ENCODE measurements around the gene SLIT3.

The SLIT3 gene

DNA sequence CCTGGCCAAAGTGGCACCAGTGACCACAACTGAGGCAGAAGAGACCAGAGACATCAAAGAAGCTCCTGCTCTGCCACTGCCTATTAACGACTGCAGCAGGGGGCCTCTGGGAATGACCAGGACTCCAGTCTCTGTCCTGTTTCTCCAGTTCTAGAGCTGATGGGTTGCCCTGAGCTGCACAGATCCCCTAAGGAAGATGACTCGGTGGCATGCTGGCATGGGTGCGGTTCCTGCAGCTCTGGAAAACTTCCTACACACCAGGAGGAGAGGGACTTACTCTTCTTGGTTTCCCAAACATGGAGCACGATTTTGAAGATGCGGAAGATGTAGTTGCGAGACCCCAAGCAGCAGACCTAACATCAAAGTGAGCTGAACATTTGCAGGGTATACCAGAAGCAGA is 2.7 kb downstream of the SLIT3 start:
- DNase-seq, result no peak

DNA sequence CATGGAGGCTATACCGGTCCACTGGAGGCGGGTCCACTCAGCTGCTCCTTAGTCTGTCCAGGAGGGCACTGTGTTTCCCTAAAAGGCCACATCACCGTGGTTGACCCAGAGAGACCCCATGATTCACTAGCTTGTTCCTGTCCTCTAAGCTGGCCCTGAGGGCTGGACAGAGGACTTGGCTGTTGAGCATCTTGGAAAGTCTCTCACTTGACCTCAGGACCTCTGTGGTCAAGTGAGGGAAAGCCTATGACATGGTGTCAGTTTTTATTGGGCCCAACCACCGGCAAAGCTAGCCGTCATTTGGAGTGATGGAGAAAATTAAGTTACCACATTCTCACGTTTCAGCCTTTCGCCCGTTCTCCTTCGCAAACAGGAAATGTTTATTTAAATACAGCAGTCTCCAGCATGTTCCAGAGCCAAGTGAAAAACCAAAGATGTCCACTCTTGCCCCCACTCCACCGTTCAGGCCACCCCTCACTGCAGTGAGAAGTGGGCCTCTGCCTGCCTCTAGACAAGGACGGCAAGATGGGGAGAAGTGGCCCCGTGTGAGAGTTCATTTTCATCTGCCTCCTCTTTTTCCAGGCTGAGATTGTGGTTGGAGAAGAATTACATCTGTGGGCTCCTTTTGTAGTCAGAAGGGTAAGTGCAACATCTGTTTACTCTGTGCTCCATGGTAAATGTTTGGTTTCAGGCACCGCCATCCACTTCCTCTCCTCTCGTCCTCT is 4.4 kb downstream of the SLIT3 start:
- no peak for DNase-seq

DNA sequence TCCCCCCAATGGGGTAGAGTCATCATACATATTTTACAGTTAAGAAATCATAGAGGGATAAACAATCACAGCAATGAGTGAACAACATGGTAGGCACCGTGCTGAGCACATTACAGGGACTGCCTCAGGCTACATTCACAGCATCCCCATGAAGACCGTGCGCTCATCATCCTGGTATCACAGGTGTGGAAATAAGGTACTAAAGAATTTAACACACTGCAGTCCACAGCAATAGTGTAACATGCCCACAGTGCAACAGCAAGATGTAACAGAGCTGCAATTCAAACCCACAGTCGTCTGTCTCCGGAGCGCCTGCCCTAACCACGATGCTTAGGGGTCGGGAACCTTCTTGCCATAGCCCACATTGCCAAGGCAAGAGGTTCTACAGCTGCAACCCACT is 5.6 kb downstream of the SLIT3 start:
- DNase-seq, result no peak

DNA sequence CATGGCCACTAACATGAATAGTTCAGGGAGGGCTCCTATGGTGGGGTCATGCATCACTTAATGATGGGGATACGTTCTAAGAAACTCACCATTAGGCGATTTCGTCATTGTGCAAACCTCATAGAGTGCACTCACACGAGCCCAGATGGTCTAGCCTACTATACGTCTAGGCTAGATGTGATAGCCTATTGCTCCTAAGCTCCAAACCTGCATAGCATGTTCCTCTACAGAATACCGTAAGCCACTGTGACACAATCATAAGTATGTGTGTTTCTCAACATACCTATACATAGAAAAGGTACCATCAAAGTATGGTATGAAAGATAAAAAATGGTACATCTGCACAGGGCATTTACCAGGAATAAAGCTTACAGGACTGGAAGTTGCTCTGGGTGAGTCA is 6.3 kb downstream of the SLIT3 start:
- no peak for DNase-seq

DNA sequence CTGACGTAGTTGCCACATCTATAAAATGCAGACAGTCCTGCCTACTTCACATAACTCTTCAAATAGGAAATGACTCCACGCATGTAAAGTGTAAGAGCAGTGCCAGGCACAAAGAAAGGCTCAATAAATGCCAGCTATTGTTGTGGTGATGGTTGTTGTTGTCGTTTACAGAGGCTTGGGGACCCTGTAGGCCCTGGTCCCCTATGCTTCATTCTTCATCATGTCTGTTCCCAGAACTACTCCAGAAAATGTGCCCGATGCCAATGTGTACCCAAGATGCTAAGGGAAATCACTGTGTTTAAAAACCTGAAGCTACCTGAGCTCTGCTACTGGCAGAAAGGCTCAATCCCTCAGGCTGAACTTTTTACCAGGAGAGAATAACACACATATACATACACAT is 9.1 kb downstream of the SLIT3 start:
- no peak for DNase-seq

DNA sequence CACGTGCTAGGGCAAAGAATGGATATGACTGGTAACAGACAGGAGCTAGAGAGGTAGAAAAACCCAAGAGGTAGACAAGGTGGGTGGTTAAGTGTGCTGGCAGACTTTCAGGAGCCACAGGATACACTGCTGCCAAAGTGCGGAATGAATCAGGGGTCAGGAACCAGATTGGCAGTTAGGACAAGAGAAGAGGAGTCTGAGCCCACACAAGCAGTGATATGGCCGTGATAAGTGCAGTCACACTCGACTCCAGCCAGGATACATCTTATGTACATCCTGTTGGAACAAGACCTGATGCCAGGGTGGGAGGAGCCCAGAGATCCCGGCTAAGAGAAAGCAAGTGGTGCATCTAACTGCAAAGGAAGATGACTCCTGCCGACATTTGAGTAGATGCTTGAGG is 10.0 kb downstream of the SLIT3 start:
- DNase-seq, result no peak

DNA sequence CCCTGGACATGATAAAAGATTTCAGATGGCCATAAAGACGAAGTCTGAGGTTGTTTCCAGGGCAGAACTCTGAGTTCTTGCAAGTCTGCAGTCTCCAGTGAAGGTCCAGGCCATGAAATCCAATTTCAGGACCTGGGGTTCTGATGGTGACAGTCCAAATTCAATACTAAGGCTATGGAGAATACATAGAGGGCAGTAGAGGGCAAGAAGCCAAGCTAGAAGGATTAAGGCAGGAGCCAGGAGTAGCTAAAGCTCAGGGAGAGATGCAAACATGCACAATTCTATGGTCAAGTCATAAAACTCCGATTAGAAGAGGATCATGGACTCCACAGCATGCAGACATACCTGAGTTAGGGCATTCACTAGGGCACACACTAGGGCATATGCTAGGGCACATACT is 11.4 kb downstream of the SLIT3 start:
- no peak for DNase-seq

DNA sequence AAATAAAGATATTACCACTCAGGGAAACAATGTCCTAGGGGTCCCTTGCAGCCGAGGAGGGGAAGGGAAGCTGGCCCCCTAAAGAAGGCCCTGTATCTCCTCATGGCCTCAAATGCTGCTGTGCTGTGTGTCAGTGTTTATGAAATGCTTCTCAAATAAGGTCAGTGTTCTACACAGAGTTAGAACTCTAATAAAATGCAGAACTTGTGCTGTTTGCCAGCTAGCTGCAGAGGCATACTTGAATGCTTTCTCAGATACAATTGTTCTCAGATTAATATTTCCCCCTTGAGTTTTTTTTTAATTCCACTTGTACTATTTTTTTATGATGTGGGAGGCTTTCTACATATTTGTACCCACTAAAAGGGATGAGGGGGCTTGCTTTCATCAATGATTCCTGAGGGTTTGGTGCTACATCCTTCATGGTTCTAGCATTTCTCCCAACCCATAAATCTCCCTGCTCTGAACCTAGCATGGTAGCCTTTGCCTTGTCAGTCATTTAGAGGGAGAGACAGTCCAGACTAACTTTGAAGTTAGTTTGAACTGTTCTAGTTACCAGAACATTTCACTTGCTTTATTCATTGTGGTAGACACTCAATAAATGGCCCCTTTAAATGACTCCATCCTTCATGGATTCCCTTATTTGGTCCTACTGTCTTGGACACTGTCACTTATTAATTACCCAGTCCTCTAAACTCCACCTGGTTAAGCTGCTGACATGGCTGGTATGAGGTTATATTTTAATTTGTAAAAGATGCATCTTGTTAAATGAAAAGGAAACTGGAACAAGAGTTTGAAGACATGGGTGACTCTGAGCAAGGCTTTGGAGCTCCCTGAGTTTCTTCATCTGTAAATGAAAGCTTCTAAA is 12.6 kb downstream of the SLIT3 start:
- DNase-seq, result no peak

DNA sequence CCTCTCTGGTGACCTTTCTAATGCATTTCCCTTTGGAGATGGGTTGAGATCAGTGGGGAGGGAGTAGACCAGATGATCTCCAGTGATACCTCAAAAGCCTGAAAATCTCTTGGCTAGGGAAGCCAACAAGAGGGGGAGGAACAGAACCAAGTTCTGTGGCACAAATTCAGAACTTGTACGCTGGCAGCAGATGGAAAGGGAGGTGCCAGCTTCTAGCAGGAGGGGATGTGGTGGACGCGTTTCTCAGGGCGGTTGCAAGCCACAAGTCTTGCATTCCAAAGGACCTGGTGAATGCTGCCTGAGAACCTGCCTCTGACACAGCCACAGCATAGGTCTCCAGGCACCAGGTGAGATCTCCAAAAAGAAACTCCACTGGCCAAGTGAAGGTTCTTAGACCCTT is 13.4 kb downstream of the SLIT3 start:
- DNase-seq, result no peak

DNA sequence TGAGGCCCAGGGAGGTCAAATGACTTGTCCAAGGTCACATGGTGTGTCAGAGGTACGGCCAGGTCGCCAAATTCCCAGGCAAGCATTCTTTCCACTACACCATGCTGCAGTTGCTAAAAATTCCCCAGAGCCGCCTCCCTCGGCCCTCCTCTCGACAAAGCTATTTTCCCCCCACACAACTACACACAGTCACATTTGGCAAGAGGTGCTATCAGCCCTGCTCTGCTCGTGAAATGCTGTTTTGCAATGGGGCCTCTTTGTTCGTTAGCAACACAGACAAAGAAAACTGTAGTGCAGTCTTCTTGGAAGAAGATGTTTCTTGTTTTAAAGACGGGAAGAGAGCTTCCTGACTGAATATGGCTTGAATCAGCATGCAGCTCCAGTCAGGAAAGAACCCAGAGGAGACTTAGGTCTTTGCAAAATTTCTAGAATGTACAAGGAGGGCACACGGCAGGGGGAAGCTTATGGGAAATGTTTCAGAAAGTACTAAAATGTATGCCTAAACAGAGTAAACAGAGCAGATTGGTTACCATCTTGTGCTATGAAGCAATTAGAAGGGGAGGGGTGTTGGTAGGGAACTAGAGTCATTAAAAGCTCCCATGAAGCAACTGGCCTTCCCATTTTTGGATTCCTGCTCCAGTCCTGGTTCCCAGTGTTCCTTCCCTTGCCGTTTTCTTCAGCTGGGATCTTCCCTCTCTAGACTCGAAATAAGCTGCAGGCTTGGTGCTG is 14.2 kb downstream of the SLIT3 start:
- no peak for DNase-seq

DNA sequence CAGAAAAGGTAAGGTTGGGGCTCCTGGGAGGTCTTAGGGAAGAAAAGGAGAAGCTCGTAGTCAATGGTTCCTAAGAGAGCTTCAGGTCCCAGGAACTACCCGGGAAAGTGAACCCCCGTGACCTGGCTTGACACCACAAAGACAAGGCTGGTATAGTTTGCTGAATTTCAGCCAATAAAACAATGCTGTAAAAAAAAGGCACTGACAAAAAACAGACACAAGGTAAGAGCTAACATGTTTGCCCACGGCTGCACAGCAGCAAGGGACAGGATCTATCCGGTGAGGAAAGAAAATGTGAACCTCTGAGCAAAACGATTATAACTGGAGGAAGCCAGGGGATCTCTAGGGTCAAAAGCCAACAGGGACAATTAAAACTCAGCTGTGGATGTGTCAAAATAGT is 17.1 kb downstream of the SLIT3 start:
- no peak for DNase-seq

DNA sequence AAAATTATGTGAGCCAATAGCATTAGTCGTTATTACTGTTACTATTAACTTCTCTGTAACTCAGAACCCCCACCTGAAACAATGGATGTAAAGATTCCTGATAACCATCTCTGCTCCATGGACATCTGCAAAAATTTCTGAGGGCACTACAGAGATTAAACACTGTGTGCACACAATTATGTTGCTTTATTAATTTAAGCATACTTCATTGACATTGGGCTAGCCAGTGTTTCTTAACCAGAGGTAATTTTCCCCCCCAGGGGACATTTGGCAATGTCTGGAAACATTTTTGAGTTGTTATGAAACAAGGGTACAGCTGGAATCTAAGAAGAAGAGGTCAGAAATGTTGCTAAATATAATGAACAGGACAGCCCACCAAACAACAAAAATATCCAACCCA is 19.3 kb downstream of the SLIT3 start:
- DNase-seq, result no peak

DNA sequence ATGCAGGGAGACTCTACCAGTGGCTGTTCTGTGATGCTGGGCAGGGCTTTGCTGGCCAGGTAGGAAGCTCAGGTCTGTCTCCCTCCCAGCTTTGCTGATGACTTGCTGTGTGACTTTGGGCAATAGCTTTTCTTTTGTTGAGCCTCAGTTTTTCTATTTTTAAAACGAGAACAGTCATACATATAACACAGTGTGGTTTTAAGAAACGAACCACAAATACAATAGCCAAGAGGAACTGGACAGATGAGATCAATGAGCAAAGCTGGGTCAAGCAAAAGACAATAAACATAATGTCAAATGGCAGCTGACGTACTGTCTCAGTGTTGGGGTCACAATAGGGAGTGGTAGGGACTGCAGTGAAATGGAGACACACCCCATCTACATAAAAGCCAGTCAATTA is 20.2 kb downstream of the SLIT3 start:
- no peak for DNase-seq

DNA sequence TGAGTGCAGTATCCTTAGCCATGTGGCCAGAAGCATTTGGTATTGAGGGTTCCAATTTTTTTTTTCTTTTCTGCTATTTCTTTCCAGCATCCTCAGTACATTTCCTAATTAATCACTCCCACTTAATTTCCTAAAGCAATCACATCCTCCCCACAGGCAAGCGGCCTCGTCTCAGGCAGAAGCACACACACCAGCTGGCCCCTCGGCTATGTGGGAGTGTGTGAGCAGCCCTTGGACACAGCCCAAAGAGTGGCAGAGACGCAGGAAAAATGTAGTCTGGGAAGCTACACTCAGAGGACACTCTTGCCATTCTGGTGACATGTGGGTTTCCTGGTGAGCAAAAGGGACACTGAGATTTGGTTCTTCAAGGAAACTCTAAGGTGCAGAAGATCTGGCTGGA is 20.7 kb downstream of the SLIT3 start:
- no peak for DNase-seq

DNA sequence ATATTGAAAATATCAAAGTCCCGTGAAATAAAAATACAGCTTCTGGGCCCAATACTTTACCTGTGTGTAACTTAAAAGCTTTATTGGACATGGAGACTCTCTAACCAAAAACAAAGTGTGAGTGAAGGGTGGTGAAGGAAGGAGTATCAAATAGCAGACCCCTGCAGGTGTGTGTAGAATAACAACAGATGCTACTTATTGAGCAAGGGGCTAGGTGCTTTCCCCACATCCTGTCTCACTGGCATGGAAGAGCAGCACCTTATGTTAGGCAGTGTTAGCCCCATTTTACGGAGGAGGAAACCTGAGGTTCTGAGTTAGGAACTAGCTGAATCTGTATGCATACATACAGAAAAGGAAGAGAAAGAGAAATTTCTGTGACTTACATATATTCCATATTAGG is 21.8 kb downstream of the SLIT3 start:
- no peak for DNase-seq

DNA sequence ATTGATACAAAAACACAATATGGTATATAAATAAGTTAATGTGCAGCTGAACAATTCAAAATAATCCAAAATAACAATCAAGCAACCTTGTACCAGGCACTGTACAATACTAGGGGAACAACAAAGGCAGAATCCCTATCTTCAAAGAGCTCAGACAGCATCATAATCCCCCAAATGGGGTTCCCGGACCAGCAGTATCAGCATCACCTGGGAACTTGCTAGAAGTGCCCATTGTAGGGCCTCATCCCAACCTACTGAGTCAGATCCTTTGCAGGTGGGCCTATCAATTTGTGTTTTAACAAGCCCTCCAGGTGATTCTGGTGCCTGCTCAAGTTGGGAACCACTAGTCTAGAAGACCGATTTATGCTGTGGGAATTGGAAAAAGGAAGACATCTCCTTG is 27.1 kb downstream of the SLIT3 start:
- DNase-seq, result no peak

DNA sequence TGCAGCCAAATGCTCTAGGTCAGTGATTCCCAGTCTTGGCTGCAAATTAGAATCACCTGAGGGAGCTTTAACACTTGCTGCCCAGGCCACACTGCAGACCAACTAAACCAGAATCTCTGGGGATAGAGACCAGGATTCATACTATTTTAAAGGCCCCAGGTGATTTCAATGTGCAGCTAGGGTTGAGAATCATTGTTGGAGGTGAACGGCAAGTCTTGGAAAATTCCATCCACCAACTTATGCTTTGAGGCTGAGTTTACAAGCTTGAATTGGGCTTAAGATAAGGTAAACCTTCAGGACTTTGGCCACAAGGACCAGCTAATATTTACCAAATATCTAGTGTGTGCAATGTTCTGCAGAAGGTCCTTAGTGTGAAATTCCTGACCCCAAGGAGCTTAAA is 27.5 kb downstream of the SLIT3 start:
- no peak for DNase-seq

DNA sequence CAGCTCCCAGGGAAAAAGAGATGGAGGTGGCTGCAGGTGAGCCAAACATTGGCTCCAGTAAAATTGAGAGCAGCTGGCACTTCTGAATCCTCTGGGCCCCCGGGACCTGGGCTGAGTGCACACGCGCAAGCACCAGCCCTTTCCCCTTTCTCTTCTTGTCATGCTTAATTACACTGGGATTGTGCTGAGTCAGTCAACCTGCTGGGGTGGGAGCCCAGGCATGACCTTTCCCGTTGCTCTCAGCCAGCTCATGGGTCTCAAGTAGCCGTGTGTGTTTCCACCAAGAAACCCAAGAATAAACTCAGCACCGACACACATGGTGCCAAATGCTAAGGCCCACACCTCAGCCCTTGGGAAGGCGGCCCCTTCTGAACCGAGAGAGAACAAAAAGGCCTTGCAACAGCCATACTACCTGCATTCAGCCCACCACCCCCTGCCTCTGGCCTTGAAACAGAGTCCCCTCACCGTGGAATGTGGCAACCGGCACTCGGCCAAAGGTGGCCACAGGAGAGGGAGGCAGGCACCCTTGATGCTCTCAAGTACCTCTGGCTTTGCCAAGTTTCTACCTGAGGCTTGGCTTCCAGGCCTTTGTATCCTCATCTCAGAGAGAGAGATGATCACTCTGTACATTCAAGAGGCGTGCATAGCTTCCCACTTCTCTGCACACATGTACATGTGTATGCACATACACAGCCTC is 28.1 kb downstream of the SLIT3 start:
- no peak for DNase-seq

DNA sequence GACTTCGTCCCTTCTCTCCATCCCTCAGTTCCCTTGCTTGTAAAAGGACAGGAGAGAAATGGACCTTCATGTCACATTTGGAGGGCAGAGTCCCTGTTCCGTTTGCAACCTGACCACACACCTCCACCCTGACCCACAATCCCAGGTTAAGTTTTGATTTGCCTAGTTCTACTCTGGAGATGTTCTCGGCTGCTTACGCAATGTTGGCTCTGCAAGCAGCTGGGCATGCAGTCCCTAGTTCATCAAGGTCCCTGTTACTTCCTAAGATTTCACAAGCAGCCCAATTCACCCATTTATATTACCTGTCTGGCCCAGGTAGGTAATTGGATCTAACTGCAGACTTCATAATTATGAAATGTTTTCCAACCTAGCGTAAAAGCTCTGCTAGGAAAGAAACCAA is 28.8 kb downstream of the SLIT3 start:
- no peak for DNase-seq

DNA sequence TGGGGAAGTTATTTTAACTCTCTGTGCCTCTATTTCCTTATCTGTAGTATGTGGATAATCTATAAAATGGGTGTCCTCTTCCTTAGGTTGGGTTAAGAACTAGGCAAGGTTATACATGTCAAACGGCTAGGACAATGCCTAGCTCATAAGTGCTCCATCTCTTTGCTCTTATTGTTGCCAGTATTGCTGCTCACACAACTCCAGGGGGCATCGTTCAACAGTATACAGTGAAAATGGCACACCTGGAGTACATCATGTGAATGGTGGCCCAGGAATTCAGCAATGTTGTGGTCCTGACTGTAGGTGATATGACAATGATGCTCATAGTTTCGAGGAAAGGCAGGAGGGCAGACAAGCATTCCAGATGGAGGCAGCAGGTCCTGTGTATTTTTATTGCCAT is 30.1 kb downstream of the SLIT3 start:
- DNase-seq, result no peak

DNA sequence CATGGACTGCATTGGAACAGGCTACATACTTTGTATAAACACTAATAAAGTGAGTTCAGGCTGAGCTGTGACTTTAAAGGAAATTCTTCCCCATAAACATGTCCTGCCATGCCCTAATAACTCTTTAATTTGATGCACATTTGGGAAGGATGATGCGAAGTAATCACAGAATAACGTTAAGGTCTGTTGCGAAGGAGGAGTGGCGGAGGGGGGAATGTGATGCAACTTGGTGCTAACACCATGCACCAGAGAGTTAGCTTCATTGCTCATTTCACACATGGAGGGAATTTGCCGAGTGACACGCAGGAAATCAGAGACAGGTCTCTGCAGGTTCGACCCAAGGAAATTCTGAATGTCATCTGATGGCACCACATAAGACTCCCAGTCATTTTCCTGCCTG is 32.9 kb downstream of the SLIT3 start:
- DNase-seq, result no peak

DNA sequence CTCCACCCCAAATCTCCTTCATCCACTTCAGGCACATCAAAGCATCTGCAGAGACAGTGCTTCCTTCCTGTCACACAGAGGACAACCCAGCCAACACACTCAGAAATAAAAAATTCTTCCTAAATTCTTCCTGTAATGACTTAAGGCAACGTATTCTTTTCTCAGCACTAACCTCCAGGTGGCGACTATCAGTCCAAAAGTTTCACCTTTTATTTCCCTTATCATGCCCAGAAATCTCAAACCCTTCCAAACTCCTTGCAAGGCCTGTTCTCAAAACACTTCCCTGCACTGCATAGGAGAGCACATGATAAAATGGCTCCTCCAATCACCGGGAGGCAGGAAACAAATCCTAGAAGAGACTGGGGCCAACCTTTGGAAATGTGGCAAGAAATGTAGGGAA is 35.1 kb downstream of the SLIT3 start:
- DNase-seq, result no peak

DNA sequence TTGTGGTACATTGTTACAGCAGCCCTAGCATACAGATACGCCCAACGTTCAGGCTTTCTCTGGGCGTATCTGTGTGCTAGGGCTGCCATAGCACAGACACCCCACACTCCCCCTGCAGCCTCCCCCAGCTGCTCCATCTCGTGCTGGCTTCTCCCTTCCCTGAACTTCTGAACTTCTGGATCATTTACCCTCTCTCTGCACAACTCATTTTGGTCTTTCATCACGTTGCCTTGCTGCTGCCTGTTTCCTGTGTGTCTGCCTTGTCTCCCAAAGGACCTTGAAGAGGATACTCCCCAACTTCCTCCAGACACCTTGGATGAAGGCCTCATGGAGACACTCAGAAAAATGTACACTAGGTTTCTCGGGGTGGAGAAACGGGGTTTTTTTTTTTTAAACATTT is 37.3 kb downstream of the SLIT3 start:
- no peak for DNase-seq

Measured in activated gamma-delta T cell treated with Interleukin-2 at 50 U/mL for 16 hours (primary cell).